ENCODE measurements around the gene ALDH5A1.

DNA sequence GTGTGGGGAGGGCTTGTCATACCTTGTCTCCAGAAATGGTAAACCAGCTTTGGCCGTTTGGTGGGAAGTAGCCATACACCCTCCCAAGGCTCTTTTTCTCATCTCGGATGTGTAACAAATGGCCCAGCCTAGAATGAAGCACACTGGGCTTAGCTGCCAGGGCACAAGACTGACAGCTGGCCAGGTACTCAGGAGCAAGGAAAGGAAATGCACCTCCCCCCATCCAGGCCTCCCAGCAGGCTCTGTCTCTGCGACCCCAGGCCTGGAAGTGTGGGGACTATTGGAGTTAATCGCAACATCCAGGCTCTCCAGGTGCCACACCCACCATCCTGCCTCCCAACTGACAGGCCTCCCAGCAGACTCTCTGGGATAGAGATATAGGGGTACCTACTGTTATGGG, 49.1 kb upstream of the ALDH5A1 start:
- TF ChIP-seq, protein P1, sequence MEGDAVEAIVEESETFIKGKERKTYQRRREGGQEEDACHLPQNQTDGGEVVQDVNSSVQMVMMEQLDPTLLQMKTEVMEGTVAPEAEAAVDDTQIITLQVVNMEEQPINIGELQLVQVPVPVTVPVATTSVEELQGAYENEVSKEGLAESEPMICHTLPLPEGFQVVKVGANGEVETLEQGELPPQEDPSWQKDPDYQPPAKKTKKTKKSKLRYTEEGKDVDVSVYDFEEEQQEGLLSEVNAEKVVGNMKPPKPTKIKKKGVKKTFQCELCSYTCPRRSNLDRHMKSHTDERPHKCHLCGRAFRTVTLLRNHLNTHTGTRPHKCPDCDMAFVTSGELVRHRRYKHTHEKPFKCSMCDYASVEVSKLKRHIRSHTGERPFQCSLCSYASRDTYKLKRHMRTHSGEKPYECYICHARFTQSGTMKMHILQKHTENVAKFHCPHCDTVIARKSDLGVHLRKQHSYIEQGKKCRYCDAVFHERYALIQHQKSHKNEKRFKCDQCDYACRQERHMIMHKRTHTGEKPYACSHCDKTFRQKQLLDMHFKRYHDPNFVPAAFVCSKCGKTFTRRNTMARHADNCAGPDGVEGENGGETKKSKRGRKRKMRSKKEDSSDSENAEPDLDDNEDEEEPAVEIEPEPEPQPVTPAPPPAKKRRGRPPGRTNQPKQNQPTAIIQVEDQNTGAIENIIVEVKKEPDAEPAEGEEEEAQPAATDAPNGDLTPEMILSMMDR (IDR thresholded peaks at IDR 0.05 in 4 of 5, conservative IDR thresholded peaks at IDR 0.05 in 1 of 5): no peak
- TF ChIP-seq POLR2A (IDR thresholded peaks at IDR 0.05): no peak

Measured in gastrocnemius medialis (tissue), 4 donors.